Activated CD4-positive, alpha-beta T cell treated with anti-CD3 and anti-CD28 coated beads, Interleukin-2, amount 50 U/mL, for 16 hours (primary cell): ENCODE data around the gene HDAC4.

ENCODE experiments used
- DNase-seq: peaks from one replicate; pipeline ENCODE4 v3.0.0-alpha.2; 2020

The HDAC4 gene

GRCh38 chr2:239291475-239292350 is 109.1 kb downstream of the HDAC4 start:
- no peak for DNase-seq

- no peak for DNase-seq
Observed at GRCh38 chr2:239290618-239291474, 110.0 kb downstream of the HDAC4 start.

GRCh38 chr2:239289545-239289944 is 111.3 kb downstream of the HDAC4 start:
- DNase-seq: no peak

- peak; percentile 74 for DNase-seq
Observed at GRCh38 chr2:239288951-239289511, 111.8 kb downstream of the HDAC4 start.

GRCh38 chr2:239288237-239288636 is 112.6 kb downstream of the HDAC4 start:
- no peak for DNase-seq

GRCh38 chr2:239287461-239287860 is 113.4 kb downstream of the HDAC4 start:
- DNase-seq: no peak

- DNase-seq: no peak
Observed at GRCh38 chr2:239286901-239287300, 113.9 kb downstream of the HDAC4 start.

GRCh38 chr2:239285932-239286230 is 114.9 kb downstream of the HDAC4 start:
- peak; percentile 50 for DNase-seq

GRCh38 chr2:239285071-239285931 is 115.5 kb downstream of the HDAC4 start:
- DNase-seq: peak; percentile 24

- DNase-seq: no peak
Observed at GRCh38 chr2:239283961-239284795, 116.6 kb downstream of the HDAC4 start.

- DNase-seq: no peak
Observed at GRCh38 chr2:239283288-239283945, 117.4 kb downstream of the HDAC4 start.

- DNase-seq: no peak
Observed at GRCh38 chr2:239282448-239283287, 118.2 kb downstream of the HDAC4 start.

- DNase-seq: peak; percentile 70
Observed at GRCh38 chr2:239280296-239281017, 120.4 kb downstream of the HDAC4 start.

- no peak for DNase-seq
Observed at GRCh38 chr2:239279508-239280295, 121.1 kb downstream of the HDAC4 start.

GRCh38 chr2:239278941-239279365 is 121.9 kb downstream of the HDAC4 start:
- peak; percentile 37 for DNase-seq

- DNase-seq: no peak
Observed at GRCh38 chr2:239278361-239278760, 122.5 kb downstream of the HDAC4 start.

GRCh38 chr2:239277401-239278085 is 123.3 kb downstream of the HDAC4 start:
- no peak for DNase-seq

- DNase-seq: no peak
Observed at GRCh38 chr2:239276851-239277250, 124.0 kb downstream of the HDAC4 start.
